Measurements from ENCODE around the gene XK. TPM values are rescaled to one million over a fixed set of nuclear protein-coding genes. Genes with fewer than 3 reads are reported as not detected.

XK gene
- total and polyA plus RNA-seq, 2 of the 4 experiments (the other 2 are of a cell fraction) = under 0.01 to 0.02 TPM

DNA sequence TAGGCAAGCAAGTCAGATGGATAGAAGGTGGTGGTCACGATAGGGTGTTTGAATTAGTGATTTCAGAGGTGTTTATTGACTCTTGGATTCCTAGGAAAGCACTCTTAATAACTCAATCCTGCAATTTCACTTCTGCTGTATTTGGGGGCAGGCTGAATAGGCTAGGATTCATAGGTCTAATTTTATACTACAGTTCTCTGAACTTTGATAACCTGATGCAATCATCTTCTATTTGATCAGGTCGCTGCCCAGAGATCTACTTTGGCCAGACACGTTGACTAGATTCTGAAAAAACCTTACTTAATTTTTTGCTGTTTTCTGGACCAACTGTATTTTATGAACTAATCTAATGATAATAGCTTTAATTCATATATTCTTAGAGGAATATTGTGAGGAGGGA is 26.4 kb downstream of the XK start:
- Histone ChIP-seq H4K91ac (ENCODE audit: insufficient read depth, low read depth, low read length) (no peak overlapping the region), H2BK120ac (ENCODE audit: low read depth, low read length) (no peak overlapping the region), H3K36me3 (ENCODE audit: control insufficient read depth, insufficient read depth, low read length) (no peaks in the 10 kb centered on the region), H2BK5ac (ENCODE audit: low read depth, low read length, poor library complexity, severe bottlenecking) (no peak overlapping the region), H2BK20ac (ENCODE audit: low read depth, low read length) (no peak overlapping the region), H2AFZ (replicated peaks; ENCODE audit: low read length, poor library complexity) (no peak overlapping the region), H3K9me3 (ENCODE audit: control insufficient read depth, insufficient read depth, low read length) (no peaks in the 10 kb centered on the region), H3K9ac (ENCODE audit: low read depth, low read length) (no peak overlapping the region), H3K56ac (ENCODE audit: extremely low read depth, insufficient read depth, low read length) (no peak overlapping the region), H3K27me3 (ENCODE audit: control insufficient read depth, insufficient read depth, low read length) (peaks cover 1% of the 10 kb centered on the region; the same call in 1 of the 2 replicates), H4K20me1 (ENCODE audit: insufficient read depth, low read length) (no peaks in the 10 kb centered on the region), H4K8ac (ENCODE audit: low read depth in 2 of 2, low read length in 2 of 2) (no peak overlapping the region), H3K14ac (replicated peaks; ENCODE audit: low read depth, low read length) (no peak overlapping the region), H3K79me1 (ENCODE audit: low read depth in 1 of 2, low read length in 2 of 2) (no peaks in the 10 kb centered on the region), H2BK15ac (ENCODE audit: low read depth, low read length) (no peak overlapping the region), H3K9me1 (ENCODE audit: insufficient read depth, low read length) (no peaks in the 10 kb centered on the region), H3K23ac (ENCODE audit: low read depth, low read length) (no peak overlapping the region), H3K18ac (ENCODE audit: low read depth, low read length) (no peak overlapping the region), H4K5ac (ENCODE audit: low read depth, low read length) (no peak overlapping the region), H3K4me1 (ENCODE audit: control insufficient read depth, insufficient read depth, low read length) (no peaks in the 10 kb centered on the region), H2AK9ac (replicated peaks; ENCODE audit: low read depth, low read length, poor library complexity) (no peak overlapping the region), H3K27ac (ENCODE audit: insufficient read depth, low read length) (no peak overlapping the region), H3K4me2 (ENCODE audit: low read depth, low read length) (no peak overlapping the region), H2AK5ac (ENCODE audit: low read depth, low read length) (no peak overlapping the region), H3K4ac (ENCODE audit: low read depth, low read length) (no peak overlapping the region), H3K4me3 (ENCODE audit: insufficient read depth, low read depth, low read length) (no peak overlapping the region)
- TF ChIP-seq BHLHE40 (IDR thresholded peaks at IDR 0.05; ENCODE audit: low read depth, low read length) = no peak
- TF ChIP-seq, protein P1, sequence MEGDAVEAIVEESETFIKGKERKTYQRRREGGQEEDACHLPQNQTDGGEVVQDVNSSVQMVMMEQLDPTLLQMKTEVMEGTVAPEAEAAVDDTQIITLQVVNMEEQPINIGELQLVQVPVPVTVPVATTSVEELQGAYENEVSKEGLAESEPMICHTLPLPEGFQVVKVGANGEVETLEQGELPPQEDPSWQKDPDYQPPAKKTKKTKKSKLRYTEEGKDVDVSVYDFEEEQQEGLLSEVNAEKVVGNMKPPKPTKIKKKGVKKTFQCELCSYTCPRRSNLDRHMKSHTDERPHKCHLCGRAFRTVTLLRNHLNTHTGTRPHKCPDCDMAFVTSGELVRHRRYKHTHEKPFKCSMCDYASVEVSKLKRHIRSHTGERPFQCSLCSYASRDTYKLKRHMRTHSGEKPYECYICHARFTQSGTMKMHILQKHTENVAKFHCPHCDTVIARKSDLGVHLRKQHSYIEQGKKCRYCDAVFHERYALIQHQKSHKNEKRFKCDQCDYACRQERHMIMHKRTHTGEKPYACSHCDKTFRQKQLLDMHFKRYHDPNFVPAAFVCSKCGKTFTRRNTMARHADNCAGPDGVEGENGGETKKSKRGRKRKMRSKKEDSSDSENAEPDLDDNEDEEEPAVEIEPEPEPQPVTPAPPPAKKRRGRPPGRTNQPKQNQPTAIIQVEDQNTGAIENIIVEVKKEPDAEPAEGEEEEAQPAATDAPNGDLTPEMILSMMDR (conservative IDR thresholded peaks at IDR 0.05; ENCODE audit: low read depth, low read length) = no peak
- TF ChIP-seq RFX5 (IDR thresholded peaks at IDR 0.05; ENCODE audit: low read depth, low read length) = no peak
- no peak for TF ChIP-seq POLR2A (IDR thresholded peaks at IDR 0.05; ENCODE audit: low read depth, low read length)
- TF ChIP-seq NFE2L2 (IDR thresholded peaks at IDR 0.05; ENCODE audit: low read depth, low read length) = no peak
- TF ChIP-seq, protein P2, sequence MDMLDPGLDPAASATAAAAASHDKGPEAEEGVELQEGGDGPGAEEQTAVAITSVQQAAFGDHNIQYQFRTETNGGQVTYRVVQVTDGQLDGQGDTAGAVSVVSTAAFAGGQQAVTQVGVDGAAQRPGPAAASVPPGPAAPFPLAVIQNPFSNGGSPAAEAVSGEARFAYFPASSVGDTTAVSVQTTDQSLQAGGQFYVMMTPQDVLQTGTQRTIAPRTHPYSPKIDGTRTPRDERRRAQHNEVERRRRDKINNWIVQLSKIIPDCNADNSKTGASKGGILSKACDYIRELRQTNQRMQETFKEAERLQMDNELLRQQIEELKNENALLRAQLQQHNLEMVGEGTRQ (IDR thresholded peaks at IDR 0.05; ENCODE audit: low read depth, low read length) = no peak
- TF ChIP-seq SMC3 (IDR thresholded peaks at IDR 0.05; ENCODE audit: low read depth, low read length) = no peak
- no peak for TF ChIP-seq FOS (IDR thresholded peaks at IDR 0.05; ENCODE audit: low read depth, low read length)
- no peak for TF ChIP-seq MAZ (IDR thresholded peaks at IDR 0.05; ENCODE audit: borderline replicate concordance, low read depth, low read length)
- DNase-seq (no peak), ATAC-seq (ENCODE audit: low read depth) (no peak)
- in situ Hi-C loops (cut with MboI; ENCODE audit: low sequenced_read_pairs) = no loop called here
- POLR2A ChIA-PET (ENCODE audit: unreplicated experiment) = no interaction called here
- intact Hi-C loops (cut with micrococcal nuclease) = no loop called here
- no TSS peak for BruUV-seq (replicated peaks)
- CTCF ChIA-PET = no interaction called here
- no CpG with 5 or more reads among the region's 3 CpGs for WGBS, 2 experiments (ENCODE audit: extremely low coverage in 2 of 2, insufficient read length in 1 of 2)
- dilution Hi-C loops (cut with HindIII; ENCODE audit: low sequenced_read_pairs, unreplicated experiment) = no loop called here
